GM12873 (cell line): ENCODE data around the gene KRT78.

ENCODE experiments used
- TF ChIP-seq, protein P1 (sequence below): IDR thresholded peaks from 2 replicates; pipeline ENCODE4 v1.5.1; 2012; ENCODE audit warnings: low read depth, mild to moderate bottlenecking, moderate library complexity, low read length, control low read depth; ENCODE audit not compliant: insufficient read depth; ENCODE audit errors: missing control alignments

KRT78 gene

DNA sequence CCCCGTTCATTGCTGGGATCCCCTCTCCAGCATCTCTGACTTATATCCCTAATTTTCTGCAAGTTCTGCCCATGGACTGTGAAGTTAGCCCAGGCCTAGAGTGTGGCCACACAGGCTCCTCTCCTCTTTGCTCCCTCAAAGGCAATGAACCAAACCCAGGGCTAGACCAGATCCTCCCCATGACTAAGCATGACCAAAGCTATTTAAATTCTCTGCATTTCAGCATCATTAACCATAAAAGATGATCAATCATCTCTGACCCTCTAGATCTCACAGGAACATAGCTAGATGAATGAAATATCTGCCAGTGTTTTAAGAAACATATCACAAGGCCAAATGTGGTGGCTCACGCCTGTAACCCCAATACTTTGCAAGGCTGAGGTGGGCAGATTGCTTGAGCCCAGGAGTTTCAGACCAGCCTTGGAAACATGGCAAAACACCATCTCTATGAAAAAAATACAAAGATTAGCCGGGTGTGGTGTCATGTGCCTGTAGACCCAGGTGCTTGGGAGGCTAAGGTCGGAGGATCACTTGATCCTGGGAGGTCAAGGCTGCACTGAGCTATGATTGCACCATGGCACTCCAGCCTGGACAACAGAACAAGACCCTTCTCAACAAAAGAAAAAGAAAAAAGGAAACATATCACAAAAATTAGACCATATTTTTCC lies 50.7 kb downstream of the KRT78 start:
- TF ChIP-seq, protein P1, sequence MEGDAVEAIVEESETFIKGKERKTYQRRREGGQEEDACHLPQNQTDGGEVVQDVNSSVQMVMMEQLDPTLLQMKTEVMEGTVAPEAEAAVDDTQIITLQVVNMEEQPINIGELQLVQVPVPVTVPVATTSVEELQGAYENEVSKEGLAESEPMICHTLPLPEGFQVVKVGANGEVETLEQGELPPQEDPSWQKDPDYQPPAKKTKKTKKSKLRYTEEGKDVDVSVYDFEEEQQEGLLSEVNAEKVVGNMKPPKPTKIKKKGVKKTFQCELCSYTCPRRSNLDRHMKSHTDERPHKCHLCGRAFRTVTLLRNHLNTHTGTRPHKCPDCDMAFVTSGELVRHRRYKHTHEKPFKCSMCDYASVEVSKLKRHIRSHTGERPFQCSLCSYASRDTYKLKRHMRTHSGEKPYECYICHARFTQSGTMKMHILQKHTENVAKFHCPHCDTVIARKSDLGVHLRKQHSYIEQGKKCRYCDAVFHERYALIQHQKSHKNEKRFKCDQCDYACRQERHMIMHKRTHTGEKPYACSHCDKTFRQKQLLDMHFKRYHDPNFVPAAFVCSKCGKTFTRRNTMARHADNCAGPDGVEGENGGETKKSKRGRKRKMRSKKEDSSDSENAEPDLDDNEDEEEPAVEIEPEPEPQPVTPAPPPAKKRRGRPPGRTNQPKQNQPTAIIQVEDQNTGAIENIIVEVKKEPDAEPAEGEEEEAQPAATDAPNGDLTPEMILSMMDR: no peak

DNA sequence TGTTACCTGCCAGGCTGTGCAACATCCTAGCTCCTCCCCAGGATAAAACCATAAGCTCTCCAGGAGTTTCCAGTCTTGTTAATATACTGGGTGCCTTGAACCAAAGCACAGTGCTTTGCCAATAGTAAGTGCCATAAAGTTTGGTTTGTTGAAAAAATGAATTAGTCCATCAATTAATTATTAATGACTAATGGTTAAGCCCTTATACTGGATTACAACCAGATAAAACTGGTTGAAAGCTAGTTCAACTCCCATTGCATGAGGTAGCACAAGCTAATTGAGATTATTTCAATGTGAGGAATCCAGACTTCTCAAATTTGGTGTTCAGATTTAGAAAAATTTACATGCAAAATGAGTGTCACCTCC lies 51.3 kb downstream of the KRT78 start:
- TF ChIP-seq, protein P1: no peak

DNA sequence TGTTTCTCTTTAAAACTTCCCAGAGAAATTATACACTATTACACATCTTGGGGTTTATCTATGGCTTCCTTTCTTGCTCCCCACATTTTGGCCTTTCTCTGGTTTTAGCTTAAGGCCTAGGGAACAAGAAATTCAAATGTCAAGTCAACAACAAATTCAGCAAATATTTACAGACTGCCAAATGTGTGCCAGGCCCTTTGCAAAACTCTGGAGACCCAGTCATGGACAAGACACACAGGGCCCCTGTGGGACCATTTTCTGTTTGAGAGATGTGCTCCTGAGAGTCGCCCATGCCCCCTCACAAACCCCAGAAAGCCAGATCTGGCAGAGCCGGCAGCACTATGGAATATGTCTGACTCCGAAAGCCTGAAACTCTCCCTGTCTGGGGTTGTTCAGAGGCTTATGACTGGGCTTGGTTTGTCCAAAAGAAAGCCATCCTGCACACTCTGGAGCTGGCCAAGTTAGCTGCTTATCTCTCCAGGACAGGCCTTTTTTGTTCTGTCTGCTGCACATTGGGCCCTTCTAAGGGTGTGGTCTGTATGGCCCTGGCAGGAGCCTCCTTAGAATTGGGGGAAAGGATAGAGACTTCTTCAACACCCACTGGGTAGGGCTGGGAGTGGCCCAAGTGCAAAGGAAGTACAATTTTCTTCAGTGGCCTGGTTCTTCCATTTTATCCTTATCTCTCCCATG lies 51.8 kb downstream of the KRT78 start:
- TF ChIP-seq, protein P1: no peak

DNA sequence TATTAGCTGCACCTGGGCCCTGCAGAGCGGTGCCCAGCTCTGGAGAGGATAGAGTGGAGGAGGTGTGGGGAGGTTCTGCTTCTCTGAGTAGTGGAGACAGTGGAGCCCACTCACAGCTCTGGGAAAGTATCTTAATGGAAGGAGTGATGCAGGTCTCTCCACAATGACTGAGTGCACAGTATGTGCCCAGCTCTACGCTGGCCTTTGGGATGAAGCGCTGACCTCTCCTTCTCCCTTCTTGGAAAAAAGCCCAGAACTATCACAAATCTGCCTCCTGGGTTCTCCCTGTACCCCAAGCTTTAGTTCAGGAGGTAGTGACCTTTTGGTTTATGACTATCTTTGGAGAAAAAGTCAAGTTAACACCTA lies 52.4 kb downstream of the KRT78 start:
- TF ChIP-seq, protein P1: no peak

DNA sequence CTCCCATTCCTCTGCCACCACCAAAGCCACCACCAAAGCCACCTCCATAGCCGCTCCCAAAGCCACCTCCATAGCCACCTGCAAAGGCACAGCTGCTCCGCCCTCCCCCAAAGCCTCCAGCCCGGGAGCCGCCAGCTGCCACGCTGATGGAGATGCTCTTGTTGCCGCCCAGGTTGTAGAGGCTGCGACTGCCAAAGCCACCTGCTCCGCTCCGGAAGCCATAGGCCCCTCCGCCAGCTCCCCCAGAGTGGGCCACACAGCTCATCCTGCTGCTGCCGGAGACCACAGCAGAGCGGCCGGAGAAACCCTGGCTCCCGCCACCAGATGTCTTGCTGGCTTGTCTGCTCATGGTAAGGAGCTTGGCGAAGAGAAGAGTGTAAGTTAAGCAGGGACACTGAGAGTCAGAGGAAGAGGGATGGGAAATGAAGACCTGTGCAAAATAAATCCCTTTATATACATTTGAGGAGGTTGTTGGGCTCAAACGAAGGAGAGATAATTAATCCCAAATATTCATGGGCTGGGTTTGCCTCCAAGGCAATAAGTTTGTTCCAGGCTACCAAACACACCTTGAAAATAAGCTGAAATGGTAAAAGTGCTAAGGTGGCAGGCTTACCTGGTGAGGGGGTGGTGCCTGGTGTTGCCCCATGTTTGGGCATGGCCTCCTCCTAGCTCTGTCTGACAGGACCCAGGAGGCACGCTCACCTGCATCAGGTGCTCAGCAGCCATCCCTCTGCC lies 52.9 kb downstream of the KRT78 start, which contains the start of gene KRT3:
Gene KRT3, minus strand, starts transcription at position 424 of the 735 bp plus-strand sequence. Its CDS starts 75 bp downstream, at position 349.
- TF ChIP-seq, protein P1: no peak

DNA sequence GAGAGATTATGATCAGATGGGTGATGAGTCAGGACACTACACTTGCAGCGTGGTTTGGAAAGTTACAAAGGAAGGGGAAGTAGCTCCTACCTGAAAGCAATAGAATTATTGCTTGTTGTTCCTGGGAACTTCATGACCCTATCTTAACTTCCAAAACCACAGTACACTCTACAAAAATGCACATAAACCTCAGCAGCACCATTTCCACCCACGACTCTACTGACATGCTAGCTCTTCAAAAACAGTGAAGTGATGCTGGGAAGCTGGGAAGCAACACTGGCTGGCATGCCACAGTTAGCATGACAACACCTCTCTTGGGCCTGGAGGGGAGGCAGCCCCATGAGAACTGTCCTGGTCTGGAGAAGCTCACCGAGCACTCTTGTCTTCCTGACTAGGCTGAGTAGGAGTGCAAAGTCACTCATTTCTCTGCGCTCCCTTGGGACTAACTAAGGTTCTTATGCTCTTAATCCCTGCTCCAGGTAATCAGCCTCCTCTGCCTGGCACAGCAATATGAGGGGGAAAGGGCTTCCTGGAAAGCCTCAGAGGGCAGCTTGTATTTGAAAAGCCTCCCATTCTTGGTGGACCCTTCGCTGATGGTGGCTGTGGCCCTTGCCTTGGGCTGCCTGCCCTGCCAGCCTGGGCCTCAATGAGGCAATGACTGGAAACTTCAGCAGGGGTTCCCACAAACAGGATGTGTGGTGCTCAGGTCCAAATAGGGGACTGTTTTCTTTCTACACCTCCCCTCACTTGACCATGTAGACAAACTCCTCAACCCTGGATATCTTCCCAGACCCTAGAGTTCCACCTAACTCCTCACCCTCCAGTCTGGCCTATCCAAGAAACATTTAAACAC lies 54.1 kb downstream of the KRT78 start:
- TF ChIP-seq, protein P1: no peak
